ENCODE results near the gene TENM4. TPM values are rescaled to one million over a fixed set of nuclear protein-coding genes. Genes with fewer than 3 reads are reported as not detected.

Gene TENM4
- total RNA-seq, 2 donors from 2014 or later, result 68.2 to 130 TPM

DNA sequence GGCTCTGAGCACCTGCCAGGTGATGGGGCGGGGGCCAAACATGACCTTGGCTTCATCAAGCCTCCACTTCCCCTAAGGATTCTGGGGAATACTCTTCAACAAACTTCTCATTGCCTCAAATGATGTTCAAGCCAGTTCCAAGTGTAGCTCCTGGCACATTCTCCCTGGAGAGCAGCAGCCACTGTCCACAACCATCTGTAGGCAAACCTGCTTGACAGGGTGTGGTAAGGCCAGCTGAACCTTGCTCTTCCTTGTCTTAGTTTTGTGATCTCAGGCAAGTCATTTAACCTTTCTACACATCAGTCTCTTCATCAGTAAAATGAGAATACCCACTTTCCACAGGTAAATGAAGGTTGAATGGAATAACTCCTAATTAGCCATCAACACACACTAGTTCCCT is 323.3 kb downstream of the TENM4 start:
- Histone ChIP-seq H3K4me3 (ENCODE audit: low read length) (no peak overlapping the region), H3K27ac (ENCODE audit: low read depth, low read length) (no peak overlapping the region), H3K27me3 (ENCODE audit: control insufficient read depth, insufficient read depth, low read length, poor library complexity, severe bottlenecking) (no peaks in the 10 kb centered on the region), H3K4me1 (ENCODE audit: control insufficient read depth, insufficient read depth, low read length) (peaks cover 10% of the 10 kb centered on the region), H3K36me3 (ENCODE audit: control insufficient read depth, insufficient read depth, low read length) (no peaks in the 10 kb centered on the region), H3K9me3 (ENCODE audit: control insufficient read depth, low read length) (no peaks in the 10 kb centered on the region), H3K9ac (ENCODE audit: extremely low read depth, low read length, poor library complexity, severe bottlenecking) (no peak overlapping the region)
- TF ChIP-seq, protein P1, sequence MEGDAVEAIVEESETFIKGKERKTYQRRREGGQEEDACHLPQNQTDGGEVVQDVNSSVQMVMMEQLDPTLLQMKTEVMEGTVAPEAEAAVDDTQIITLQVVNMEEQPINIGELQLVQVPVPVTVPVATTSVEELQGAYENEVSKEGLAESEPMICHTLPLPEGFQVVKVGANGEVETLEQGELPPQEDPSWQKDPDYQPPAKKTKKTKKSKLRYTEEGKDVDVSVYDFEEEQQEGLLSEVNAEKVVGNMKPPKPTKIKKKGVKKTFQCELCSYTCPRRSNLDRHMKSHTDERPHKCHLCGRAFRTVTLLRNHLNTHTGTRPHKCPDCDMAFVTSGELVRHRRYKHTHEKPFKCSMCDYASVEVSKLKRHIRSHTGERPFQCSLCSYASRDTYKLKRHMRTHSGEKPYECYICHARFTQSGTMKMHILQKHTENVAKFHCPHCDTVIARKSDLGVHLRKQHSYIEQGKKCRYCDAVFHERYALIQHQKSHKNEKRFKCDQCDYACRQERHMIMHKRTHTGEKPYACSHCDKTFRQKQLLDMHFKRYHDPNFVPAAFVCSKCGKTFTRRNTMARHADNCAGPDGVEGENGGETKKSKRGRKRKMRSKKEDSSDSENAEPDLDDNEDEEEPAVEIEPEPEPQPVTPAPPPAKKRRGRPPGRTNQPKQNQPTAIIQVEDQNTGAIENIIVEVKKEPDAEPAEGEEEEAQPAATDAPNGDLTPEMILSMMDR (conservative IDR thresholded peaks at IDR 0.05), result no peak
- Mint-ChIP-seq H3K4me1 (peaks cover 26% of the 10 kb centered on the region), H3K9me3 (no peaks in the 10 kb centered on the region), H3K36me3 (ENCODE audit: low read depth) (peaks cover 20% of the 10 kb centered on the region), H3K27me3 (ENCODE audit: insufficient read depth) (no peaks in the 10 kb centered on the region), H3K4me3 (no peak overlapping the region), H3K27ac (no peak overlapping the region)
- no peak for DNase-seq
- 94% methylated on average over 1 of the region's 1 CpG; no CpG with 5 or more reads in 1 of the 2 experiments for WGBS, 2 experiments (ENCODE audit: insufficient coverage in 1 of 2, insufficient read length in 1 of 2)

DNA sequence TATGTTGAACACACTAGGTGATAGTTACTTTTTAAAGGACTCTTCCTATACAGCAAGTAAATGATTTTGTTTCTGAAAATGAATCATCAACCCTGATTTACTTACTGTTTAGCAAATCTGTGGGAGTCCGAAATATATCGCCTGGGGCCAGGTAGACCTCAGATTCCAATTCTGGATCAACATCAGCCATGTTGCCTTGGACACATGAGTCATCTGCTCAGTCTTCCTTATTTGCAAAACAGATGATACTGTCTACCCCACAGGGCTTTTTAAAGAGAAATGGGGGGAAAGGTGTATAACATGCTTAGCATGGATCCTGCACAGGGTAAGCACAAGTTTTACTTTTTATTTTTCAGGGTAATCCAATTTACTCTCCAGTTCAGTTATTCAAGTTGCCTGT is 324.2 kb downstream of the TENM4 start:
- no peak overlapping the region for H3K4me3 ChIP-seq (ENCODE audit: low read length)
- H3K27ac ChIP-seq (ENCODE audit: low read depth, low read length), result no peak overlapping the region
- H3K36me3 ChIP-seq (ENCODE audit: control insufficient read depth, insufficient read depth, low read length), result no peaks in the 10 kb centered on the region
- peaks cover 10% of the 10 kb centered on the region for H3K4me1 ChIP-seq (ENCODE audit: control insufficient read depth, insufficient read depth, low read length)
- Mint-ChIP-seq H3K27me3 (ENCODE audit: insufficient read depth) (no peaks in the 10 kb centered on the region), H3K4me3 (no peak overlapping the region), H3K36me3 (ENCODE audit: low read depth) (peaks cover 21% of the 10 kb centered on the region), H3K27ac (no peak overlapping the region), H3K9me3 (no peaks in the 10 kb centered on the region), H3K4me1 (peaks cover 22% of the 10 kb centered on the region)
- H3K9me3 ChIP-seq (ENCODE audit: control insufficient read depth, low read length), result no peaks in the 10 kb centered on the region
- TF ChIP-seq, protein P1 (conservative IDR thresholded peaks at IDR 0.05), result no peak
- no peak overlapping the region for H3K9ac ChIP-seq (ENCODE audit: extremely low read depth, low read length, poor library complexity, severe bottlenecking)
- no peaks in the 10 kb centered on the region for H3K27me3 ChIP-seq (ENCODE audit: control insufficient read depth, insufficient read depth, low read length, poor library complexity, severe bottlenecking)
- WGBS, 2 experiments (ENCODE audit: insufficient coverage in 1 of 2, insufficient read length in 1 of 2), result 91 to 100% methylated on average over 2 of the region's 2 CpGs
- no peak for DNase-seq

DNA sequence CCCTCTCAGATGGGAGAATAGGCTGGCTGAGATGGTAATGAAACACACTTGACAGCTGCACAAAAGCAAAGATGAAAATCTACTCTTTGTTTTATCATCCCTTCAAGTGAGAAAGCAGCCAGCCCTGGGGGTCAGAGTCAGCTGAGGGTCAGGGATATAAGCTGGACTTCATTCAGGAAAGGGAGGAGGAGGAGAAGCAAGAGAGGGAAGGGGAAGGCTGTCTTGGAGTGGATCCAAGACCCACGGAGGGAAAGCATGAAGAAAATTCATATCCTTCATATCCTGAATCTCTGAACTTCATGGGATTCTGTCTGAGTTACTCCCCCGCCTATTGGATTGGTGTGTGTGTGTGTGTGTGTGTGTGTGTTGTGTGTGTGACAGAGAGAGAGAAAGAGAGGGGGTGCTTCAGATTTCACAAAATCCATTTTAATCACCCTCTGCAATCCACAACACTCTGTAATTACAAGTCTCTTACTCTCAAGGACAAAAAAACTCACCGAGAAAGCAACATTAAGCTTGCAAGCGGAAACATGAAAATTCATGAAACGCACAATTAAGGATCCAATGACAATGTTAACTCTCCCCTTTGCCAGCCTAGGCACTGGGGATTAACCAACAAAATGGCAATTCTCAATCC is 327.7 kb downstream of the TENM4 start:
- H3K4me3 Mint-ChIP-seq, result no peak overlapping the region
- H3K27ac ChIP-seq (ENCODE audit: low read depth, low read length), result peak overlapping the region; percentile 51
- H3K9ac ChIP-seq (ENCODE audit: extremely low read depth, low read length, poor library complexity, severe bottlenecking), result no peak overlapping the region
- peak overlapping the region; percentile 31 for H3K27ac Mint-ChIP-seq
- WGBS, 2 experiments (ENCODE audit: insufficient coverage in 1 of 2, insufficient read length in 1 of 2), result 80 to 97% methylated on average over 2 to 3 of the region's 5 CpGs
- H3K4me3 ChIP-seq (ENCODE audit: low read length), result no peak overlapping the region
- H3K9me3 ChIP-seq (ENCODE audit: control insufficient read depth, low read length), result no peaks in the 10 kb centered on the region
- TF ChIP-seq, protein P1 (conservative IDR thresholded peaks at IDR 0.05), result no peak
- H3K27me3 Mint-ChIP-seq (ENCODE audit: insufficient read depth), result no peaks in the 10 kb centered on the region
- no peaks in the 10 kb centered on the region for H3K27me3 ChIP-seq (ENCODE audit: control insufficient read depth, insufficient read depth, low read length, poor library complexity, severe bottlenecking)
- no peak for DNase-seq
- no peaks in the 10 kb centered on the region for H3K9me3 Mint-ChIP-seq
- H3K36me3 Mint-ChIP-seq (ENCODE audit: low read depth), result peaks cover 17% of the 10 kb centered on the region
- peaks cover 10% of the 10 kb centered on the region for H3K4me1 Mint-ChIP-seq
- no peaks in the 10 kb centered on the region for H3K36me3 ChIP-seq (ENCODE audit: control insufficient read depth, insufficient read depth, low read length)
- no peaks in the 10 kb centered on the region for H3K4me1 ChIP-seq (ENCODE audit: control insufficient read depth, insufficient read depth, low read length)

All from endodermal cell (in vitro differentiated cells).